ENCODE measurements around the gene PHACTR3.
"Not testable (repeated sequence)": the region's sequence is repeated elsewhere in the genome, so short reads cannot be mapped to it uniquely, and the experiment has no call there.

PHACTR3 gene

DNA sequence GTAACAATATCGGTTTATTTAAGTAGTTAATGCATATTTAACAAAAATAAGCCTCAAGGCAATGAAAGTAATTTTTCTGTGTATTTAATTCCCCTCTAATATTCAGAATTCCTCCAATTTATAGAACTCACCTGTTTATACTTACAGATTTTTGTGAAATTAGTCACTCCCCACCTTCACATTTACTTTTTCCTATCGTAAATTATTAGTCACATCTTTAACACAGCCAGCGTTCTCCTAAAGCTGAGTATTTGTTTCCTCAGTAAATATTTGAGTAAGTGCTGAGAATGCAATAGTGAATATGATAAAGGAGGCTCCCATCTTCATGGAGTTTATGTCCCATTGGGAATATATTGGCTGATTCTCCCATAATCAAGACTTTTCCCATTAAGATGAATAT, 241.1 kb downstream of the PHACTR3 start:
- Histone ChIP-seq H3K4me3 (no peak overlapping the region), H3K27ac (no peak overlapping the region)
- TF ChIP-seq, protein P1, sequence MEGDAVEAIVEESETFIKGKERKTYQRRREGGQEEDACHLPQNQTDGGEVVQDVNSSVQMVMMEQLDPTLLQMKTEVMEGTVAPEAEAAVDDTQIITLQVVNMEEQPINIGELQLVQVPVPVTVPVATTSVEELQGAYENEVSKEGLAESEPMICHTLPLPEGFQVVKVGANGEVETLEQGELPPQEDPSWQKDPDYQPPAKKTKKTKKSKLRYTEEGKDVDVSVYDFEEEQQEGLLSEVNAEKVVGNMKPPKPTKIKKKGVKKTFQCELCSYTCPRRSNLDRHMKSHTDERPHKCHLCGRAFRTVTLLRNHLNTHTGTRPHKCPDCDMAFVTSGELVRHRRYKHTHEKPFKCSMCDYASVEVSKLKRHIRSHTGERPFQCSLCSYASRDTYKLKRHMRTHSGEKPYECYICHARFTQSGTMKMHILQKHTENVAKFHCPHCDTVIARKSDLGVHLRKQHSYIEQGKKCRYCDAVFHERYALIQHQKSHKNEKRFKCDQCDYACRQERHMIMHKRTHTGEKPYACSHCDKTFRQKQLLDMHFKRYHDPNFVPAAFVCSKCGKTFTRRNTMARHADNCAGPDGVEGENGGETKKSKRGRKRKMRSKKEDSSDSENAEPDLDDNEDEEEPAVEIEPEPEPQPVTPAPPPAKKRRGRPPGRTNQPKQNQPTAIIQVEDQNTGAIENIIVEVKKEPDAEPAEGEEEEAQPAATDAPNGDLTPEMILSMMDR (IDR thresholded peaks at IDR 0.05): no peak
- DNase-seq (ENCODE audit: low spot score): no peak

- H3K27ac ChIP-seq: no peak overlapping the region
- TF ChIP-seq, protein P1 (IDR thresholded peaks at IDR 0.05): no peak
- no peak overlapping the region for H3K4me3 ChIP-seq
- DNase-seq (ENCODE audit: low spot score): no peak
These were observed 243.8 kb downstream of the PHACTR3 start for GRCh38 chr20:59848182-59848581.

DNA sequence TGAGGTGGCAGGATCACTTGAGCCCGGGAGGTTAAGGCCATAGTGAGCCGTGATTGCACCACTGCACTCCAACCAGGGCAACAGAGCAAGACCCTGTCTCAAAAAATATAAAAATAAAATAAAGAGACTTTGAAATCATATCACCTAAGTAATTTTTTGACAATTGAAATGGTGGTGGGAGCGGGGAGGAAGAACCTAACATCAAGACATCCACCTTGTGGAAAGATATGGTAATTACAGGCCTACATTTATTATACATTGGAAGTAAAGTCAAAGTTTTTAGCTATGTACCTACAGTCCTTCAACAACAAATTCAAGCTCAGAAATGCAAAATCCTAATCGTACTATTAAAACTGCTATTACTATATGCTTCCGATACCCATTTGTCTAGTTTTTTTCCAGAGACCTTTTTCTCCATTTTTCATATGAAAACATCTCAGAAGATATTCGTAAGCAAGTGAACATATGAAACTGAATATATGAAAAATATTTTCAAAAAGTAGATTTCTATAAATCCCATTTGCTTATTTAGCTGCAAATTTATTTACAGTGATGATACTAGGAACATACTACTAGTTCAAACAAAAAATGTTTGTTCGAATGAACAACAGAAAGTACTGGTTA, 245.8 kb downstream of the PHACTR3 start:
- no peak overlapping the region for H3K27ac ChIP-seq
- TF ChIP-seq, protein P1 (IDR thresholded peaks at IDR 0.05): peak; percentile 61
- no peak for DNase-seq (ENCODE audit: low spot score)
- no peak overlapping the region for H3K4me3 ChIP-seq

- not testable (repeated sequence) for H3K27ac ChIP-seq; DNase-seq (ENCODE audit: low spot score); H3K4me3 ChIP-seq
These were observed 252.2 kb downstream of the PHACTR3 start for GRCh38 chr20:59856526-59856925.

GRCh38 chr20:59856941-59857340, 252.6 kb downstream of the PHACTR3 start:
- not testable (repeated sequence) for H3K4me3 ChIP-seq; DNase-seq (ENCODE audit: low spot score); H3K27ac ChIP-seq

DNA sequence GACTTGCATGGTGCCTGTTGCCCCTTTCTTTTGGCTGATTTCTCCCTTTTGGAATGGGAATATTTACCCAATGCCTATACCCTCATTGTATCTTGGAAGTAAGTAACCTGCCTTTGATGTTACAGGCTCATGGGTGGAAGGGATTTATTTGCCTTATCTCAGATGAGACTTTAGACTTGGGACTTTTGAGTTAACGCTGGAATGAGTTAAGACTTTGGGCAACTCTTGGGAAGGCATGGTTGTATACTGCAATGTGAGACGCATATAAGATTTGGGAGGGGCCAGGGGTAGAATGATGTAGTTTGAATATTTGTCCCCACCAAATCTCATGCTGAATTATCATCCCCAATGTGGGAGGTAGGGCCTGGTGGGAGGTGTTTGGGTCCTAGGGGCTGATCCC, 253.6 kb downstream of the PHACTR3 start:
- no peak for DNase-seq (ENCODE audit: low spot score)
- TF ChIP-seq, protein P1 (IDR thresholded peaks at IDR 0.05): no peak
- Histone ChIP-seq H3K4me3 (no peak overlapping the region), H3K27ac (no peak overlapping the region)

- DNase-seq (ENCODE audit: low spot score): no peak
- TF ChIP-seq, protein P1 (IDR thresholded peaks at IDR 0.05): no peak
- Histone ChIP-seq H3K4me3 (no peak overlapping the region), H3K27ac (no peak overlapping the region)
These were observed 254.1 kb downstream of the PHACTR3 start for GRCh38 chr20:59858425-59858824.

DNA sequence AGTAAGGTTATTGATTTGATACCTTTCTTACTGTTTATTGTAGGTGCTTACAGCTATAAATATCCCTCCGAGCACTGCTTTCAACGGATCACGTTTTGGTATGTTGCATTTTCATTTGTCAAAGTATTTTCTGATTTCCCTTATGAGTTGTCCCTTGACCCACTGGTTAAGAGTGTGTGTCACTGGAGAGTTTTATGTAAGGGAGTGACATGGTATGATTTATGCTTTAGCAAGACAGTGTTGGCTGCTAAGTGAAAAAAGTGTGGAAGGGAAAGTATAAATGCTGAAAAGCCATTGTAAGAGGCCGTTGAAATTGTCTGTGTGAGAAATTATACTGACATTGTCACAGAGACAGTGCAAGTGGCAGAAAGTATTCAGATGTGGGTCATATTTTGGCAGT, 257.1 kb downstream of the PHACTR3 start:
- no peak overlapping the region for H3K27ac ChIP-seq
- H3K4me3 ChIP-seq: no peak overlapping the region
- no peak for DNase-seq (ENCODE audit: low spot score)
- TF ChIP-seq, protein P1 (IDR thresholded peaks at IDR 0.05): no peak

All from coronary artery (tissue), 2 donors.